Neuronal stem cell (in vitro differentiated cells): ENCODE measurements around the gene USP10.

Experiments used
- DNase-seq: peaks from one replicate; pipeline ENCODE4 v3.0.0-alpha.2; 2013; ENCODE audit warnings: low spot score
- H2AFZ ChIP-seq: one replicate; pipeline ENCODE4 v1.6.1; 2013; ENCODE audit warnings: mild to moderate bottlenecking, low read length, inconsistent platforms
- H2AK5ac ChIP-seq: 2 replicates; pipeline ENCODE4 v1.6.1; 2013; ENCODE audit warnings: low read depth, mild to moderate bottlenecking, inconsistent platforms, low read length, moderate library complexity, mixed read lengths
- H2BK120ac ChIP-seq: 2 replicates; pipeline ENCODE4 v1.6.1; 2013; ENCODE audit warnings: low read depth, mild to moderate bottlenecking, inconsistent platforms, low read length, moderate library complexity, mixed read lengths
- H2BK12ac ChIP-seq: one replicate; pipeline ENCODE4 v1.6.1; 2013; ENCODE audit warnings: low read length, inconsistent platforms
- H2BK15ac ChIP-seq: 2 replicates; pipeline ENCODE4 v1.6.1; 2013; ENCODE audit warnings: mild to moderate bottlenecking, low read length, inconsistent platforms, mixed read lengths
- H2BK5ac ChIP-seq: one replicate; pipeline ENCODE4 v1.6.1; 2013; ENCODE audit warnings: inconsistent platforms, mild to moderate bottlenecking, low read length, moderate library complexity
- H3K14ac ChIP-seq: one replicate; pipeline ENCODE4 v1.6.1; 2013; ENCODE audit warnings: low read length, inconsistent platforms
- H3K18ac ChIP-seq: 2 replicates; pipeline ENCODE4 v1.6.1; 2013; ENCODE audit warnings: low read length, inconsistent platforms
- H3K23ac ChIP-seq: 2 replicates; pipeline ENCODE4 v1.6.1; 2013; ENCODE audit warnings: low read depth, mild to moderate bottlenecking, mixed read lengths, low read length, inconsistent platforms; ENCODE audit not compliant: poor library complexity
- H3K27ac ChIP-seq: replicated peaks from 3 replicates; pipeline ENCODE4 v1.5.1; 2013; ENCODE audit warnings: low read length, inconsistent platforms
- H3K27me3 ChIP-seq, 3 experiments: 2 replicates each; pipeline ENCODE4 v1.6.1; 2013; ENCODE audit warnings: low read length in 3 of 3, mild to moderate bottlenecking in 2 of 3, inconsistent platforms in 1 of 3, low read depth in 1 of 3, mixed read lengths in 1 of 3, moderate library complexity in 1 of 3; ENCODE audit not compliant: control insufficient read depth in 3 of 3, insufficient read depth in 3 of 3
- H3K36me3 ChIP-seq, 2 donors: replicated peaks in 1 of 2; 2 replicates each; pipeline ENCODE4 v1.6.1; 2013; ENCODE audit warnings: low read length in 2 of 2; ENCODE audit not compliant: control insufficient read depth in 2 of 2, insufficient read depth in 2 of 2
- H3K4ac ChIP-seq: 2 replicates; pipeline ENCODE4 v1.6.1; 2013; ENCODE audit warnings: inconsistent platforms, mild to moderate bottlenecking, low read length, moderate library complexity
- H3K4me1 ChIP-seq, 2 donors: 1 replicate in 1 of 2; 2 replicates in 1 of 2; pipeline ENCODE4 v1.6.1; 2013; ENCODE audit warnings: low read length in 2 of 2, low read depth in 1 of 2; ENCODE audit not compliant: control insufficient read depth in 2 of 2, insufficient read depth in 1 of 2
- H3K4me2 ChIP-seq: one replicate; pipeline ENCODE4 v1.6.1; 2013; ENCODE audit warnings: mild to moderate bottlenecking, low read length, inconsistent platforms; ENCODE audit not compliant: insufficient read depth, poor library complexity, severe bottlenecking
- H3K4me3 ChIP-seq, 2 donors: 2 replicates each; pipeline ENCODE4 v1.5.1; 2013; ENCODE audit warnings: low read length in 2 of 2, mild to moderate bottlenecking in 2 of 2, inconsistent platforms in 1 of 2, moderate library complexity in 1 of 2
- H3K79me1 ChIP-seq: one replicate; pipeline ENCODE4 v1.6.1; 2013; ENCODE audit warnings: low read depth, mild to moderate bottlenecking, inconsistent platforms, low read length, moderate library complexity
- H3K9ac ChIP-seq: one replicate; pipeline ENCODE4 v1.6.1; 2013; ENCODE audit warnings: mild to moderate bottlenecking, low read depth, low read length, inconsistent platforms; ENCODE audit not compliant: poor library complexity
- H3K9me3 ChIP-seq, 2 donors: replicated peaks in 1 of 2; 2 replicates each; pipeline versions ENCODE3 to v1.6.1; 2013; ENCODE audit warnings: low read length in 2 of 2, mild to moderate bottlenecking in 2 of 2, inconsistent platforms in 1 of 2, low read depth in 1 of 2, mixed read lengths in 1 of 2, moderate library complexity in 1 of 2; ENCODE audit not compliant: control insufficient read depth in 2 of 2, insufficient read depth in 1 of 2
- H4K8ac ChIP-seq: one replicate; pipeline ENCODE4 v1.6.1; 2013; ENCODE audit warnings: low read depth, mild to moderate bottlenecking, inconsistent platforms, low read length, moderate library complexity
- H4K91ac ChIP-seq: one replicate; pipeline ENCODE4 v1.6.1; 2013; ENCODE audit warnings: low read length, low read depth, mild to moderate bottlenecking, inconsistent platforms; ENCODE audit not compliant: poor library complexity
- WGBS, 2 donors: extraction: QIAGEN DNeasy Blood & Tissue Kit; methylation state at CpG; one replicate each; pipeline ENCODE4 v1.1.7; 2013; ENCODE audit warnings: missing lambda C conversion rate in 2 of 2, mixed read lengths in 1 of 2; ENCODE audit not compliant: insufficient read length in 2 of 2, insufficient replicate concordance in 1 of 2; ENCODE audit errors: extremely low coverage in 2 of 2; 5-methylcytosine and 5-hydroxymethylcytosine counted together

USP10 gene

DNA sequence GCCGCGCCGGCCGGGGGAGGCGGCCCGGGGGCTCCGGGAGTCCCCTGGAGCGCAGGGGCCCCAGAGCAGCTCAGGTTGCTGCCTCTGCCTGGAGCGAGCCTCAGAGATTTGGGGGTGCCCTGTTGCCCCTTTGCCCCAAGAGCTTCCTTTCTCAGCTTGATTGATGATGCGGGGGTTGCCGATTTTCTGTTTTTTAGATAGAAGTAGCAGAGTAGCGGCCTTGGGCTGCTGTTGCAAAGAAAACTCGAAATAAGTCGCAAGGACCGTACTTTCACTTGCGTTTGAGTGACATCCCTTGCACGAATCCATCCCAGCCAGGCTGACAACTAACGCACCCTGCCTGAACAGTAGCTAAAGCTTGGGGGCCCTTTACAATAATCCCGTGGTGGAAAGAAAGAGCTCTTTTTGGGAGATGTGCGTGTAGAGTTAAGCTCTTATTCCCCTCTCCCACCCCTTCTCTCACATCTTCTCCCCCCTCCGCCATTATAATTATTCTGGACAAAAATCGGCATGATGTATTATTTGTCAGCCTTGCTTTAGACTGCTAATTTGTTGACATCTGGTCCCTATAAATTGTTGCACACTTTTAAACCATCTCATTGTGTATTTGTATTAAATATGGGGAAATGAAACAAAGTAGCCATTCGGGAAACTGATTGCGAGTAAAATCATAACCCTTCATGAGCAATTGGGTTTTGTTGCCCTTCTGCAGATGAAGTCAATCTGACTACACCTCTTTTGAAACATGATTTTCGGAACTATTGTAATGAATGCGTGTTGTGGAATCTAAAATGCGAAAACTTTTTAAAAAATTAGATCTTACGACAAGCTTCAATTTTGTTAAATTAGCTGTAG is 873 bp downstream of the USP10 start:
- H3K14ac ChIP-seq = peak overlapping the region; percentile 2
- no peak overlapping the region for H2AK5ac ChIP-seq
- no peak overlapping the region for H2BK15ac ChIP-seq
- peak overlapping the region; percentile 88 for H3K9ac ChIP-seq
- peak overlapping the region; percentile 92 for H3K23ac ChIP-seq
- H2BK5ac ChIP-seq = peak overlapping the region; percentile 30
- H3K9me3 ChIP-seq = peaks cover 2 to 4% of the 10 kb centered on the region in 2 donors
- no CpG with 5 or more reads among the region's 28 CpGs for WGBS, 2 donors
- peaks cover 4 to 13% of the 10 kb centered on the region in 2 donors for H3K36me3 ChIP-seq
- peak overlapping the region; percentile 94 for H3K18ac ChIP-seq
- H3K27me3 ChIP-seq = no peaks in the 10 kb centered on the region
- H4K91ac ChIP-seq = no peak overlapping the region
- no peaks in the 10 kb centered on the region for H3K79me1 ChIP-seq
- peak overlapping the region; percentile 50 for H3K4me2 ChIP-seq
- H3K4ac ChIP-seq = no peak overlapping the region
- no peak overlapping the region for H2BK120ac ChIP-seq
- no peak overlapping the region for H3K27ac ChIP-seq
- no peak overlapping the region for H4K8ac ChIP-seq
- H2AFZ ChIP-seq = peak overlapping the region; percentile 83
- H3K4me3 ChIP-seq = peak overlapping the region; percentile 58 to 97
- peak; percentile 14 for DNase-seq
- peaks cover 6 to 9% of the 10 kb centered on the region in 2 donors for H3K4me1 ChIP-seq
- no peak overlapping the region for H2BK12ac ChIP-seq

- H3K4ac ChIP-seq = no peak overlapping the region
- no peak overlapping the region for H2BK5ac ChIP-seq
- no peak overlapping the region for H2AK5ac ChIP-seq
- no peak overlapping the region for H3K4me3 ChIP-seq
- no peak for DNase-seq
- peaks cover 4 to 31% of the 10 kb centered on the region in 2 donors for H3K36me3 ChIP-seq
- no peak overlapping the region for H3K4me2 ChIP-seq
- no peak overlapping the region for H3K9ac ChIP-seq
- H2BK120ac ChIP-seq = no peak overlapping the region
- no peak overlapping the region for H2AFZ ChIP-seq
- no peaks in the 10 kb centered on the region for H3K79me1 ChIP-seq
- H3K27me3 ChIP-seq = no peaks in the 10 kb centered on the region
- no peak overlapping the region for H3K14ac ChIP-seq
- no peak overlapping the region for H3K27ac ChIP-seq
- no peak overlapping the region for H4K91ac ChIP-seq
- no peak overlapping the region for H2BK15ac ChIP-seq
- WGBS, 2 donors = no CpG with 5 or more reads among the region's 10 CpGs
- peaks cover 0 to 2% of the 10 kb centered on the region in 2 donors for H3K9me3 ChIP-seq
- no peak overlapping the region for H2BK12ac ChIP-seq
- peaks cover 6 to 9% of the 10 kb centered on the region in 2 donors for H3K4me1 ChIP-seq
- H3K23ac ChIP-seq = no peak overlapping the region
- no peak overlapping the region for H3K18ac ChIP-seq
- H4K8ac ChIP-seq = no peak overlapping the region
These were observed 3.9 kb downstream of the USP10 start for GRCh38 chr16:84703681-84704080.

GRCh38 chr16:84704253-84704652 is 4.5 kb downstream of the USP10 start:
- Histone ChIP-seq H2BK5ac (no peak overlapping the region), H3K4me3 (no peak overlapping the region), H3K4me1 (peaks cover 6 to 8% of the 10 kb centered on the region in 2 donors), H2BK15ac (no peak overlapping the region), H3K18ac (no peak overlapping the region), H3K14ac (no peak overlapping the region), H4K8ac (no peak overlapping the region), H3K36me3 (peaks cover 6 to 37% of the 10 kb centered on the region in 2 donors), H4K91ac (no peak overlapping the region), H2BK120ac (no peak overlapping the region), H2BK12ac (no peak overlapping the region), H3K9me3 (peaks cover 0 to 2% of the 10 kb centered on the region in 2 donors), H3K4me2 (no peak overlapping the region), H2AFZ (no peak overlapping the region), H2AK5ac (no peak overlapping the region), H3K9ac (no peak overlapping the region), H3K79me1 (peaks cover 3% of the 10 kb centered on the region), H3K4ac (no peak overlapping the region), H3K23ac (no peak overlapping the region), H3K27ac (no peak overlapping the region), H3K27me3 (no peaks in the 10 kb centered on the region)
- no peak for DNase-seq
- no CpG with 5 or more reads among the region's 2 CpGs for WGBS, 2 donors

DNA sequence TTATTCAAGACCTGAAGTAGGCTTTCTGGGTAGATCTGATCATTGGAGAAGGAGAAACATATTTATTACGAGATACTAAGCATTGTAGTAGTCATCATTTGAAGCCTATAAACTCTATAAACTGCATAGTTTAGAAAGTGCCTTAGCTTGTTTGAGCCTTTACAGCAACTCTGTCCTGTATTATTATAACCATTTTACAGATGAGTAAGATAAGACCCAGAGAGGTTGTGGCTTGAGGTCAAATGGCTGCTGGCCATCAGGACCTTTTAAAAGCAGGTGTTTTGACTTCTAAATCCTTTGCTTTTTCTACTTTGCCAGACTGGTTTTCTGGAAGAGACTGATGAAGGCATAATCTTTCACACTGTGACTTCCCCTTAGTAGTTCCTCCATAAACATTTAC is 7.1 kb downstream of the USP10 start:
- Histone ChIP-seq H4K91ac (no peak overlapping the region), H3K4me1 (peaks cover 6 to 7% of the 10 kb centered on the region in 2 donors), H2AFZ (no peak overlapping the region), H2BK120ac (no peak overlapping the region), H3K4ac (no peak overlapping the region), H3K9me3 (peaks cover 0 to 2% of the 10 kb centered on the region in 2 donors), H3K4me2 (no peak overlapping the region), H2BK15ac (no peak overlapping the region), H2BK12ac (no peak overlapping the region), H3K14ac (no peak overlapping the region), H3K27ac (no peak overlapping the region), H3K79me1 (peaks cover 3% of the 10 kb centered on the region), H4K8ac (no peak overlapping the region), H2AK5ac (no peak overlapping the region), H3K9ac (no peak overlapping the region), H3K36me3 (peaks cover 6 to 53% of the 10 kb centered on the region in 2 donors), H2BK5ac (no peak overlapping the region), H3K18ac (no peak overlapping the region), H3K27me3 (no peaks in the 10 kb centered on the region), H3K23ac (no peak overlapping the region), H3K4me3 (no peak overlapping the region)
- no CpG with 5 or more reads among the region's 1 CpG for WGBS, 2 donors
- DNase-seq = no peak
